Stimulated activated CD8-positive, alpha-beta memory T cell treated with anti-CD3 and anti-CD28 coated beads, Interleukin-2, amount 100 ng/mL, for 48 hours (primary cell): Measurements from ENCODE around the gene FAM114A2.
"Not testable (repeated sequence)": the region's sequence is repeated elsewhere in the genome, so short reads cannot be mapped to it uniquely, and the experiment has no call there.

Source experiments
- DNase-seq, 2 donors: peaks; one replicate each; pipeline ENCODE4 v3.0.0-alpha.2; 2020; ENCODE audit warnings: low read depth in 2 of 2

FAM114A2 gene

DNA sequence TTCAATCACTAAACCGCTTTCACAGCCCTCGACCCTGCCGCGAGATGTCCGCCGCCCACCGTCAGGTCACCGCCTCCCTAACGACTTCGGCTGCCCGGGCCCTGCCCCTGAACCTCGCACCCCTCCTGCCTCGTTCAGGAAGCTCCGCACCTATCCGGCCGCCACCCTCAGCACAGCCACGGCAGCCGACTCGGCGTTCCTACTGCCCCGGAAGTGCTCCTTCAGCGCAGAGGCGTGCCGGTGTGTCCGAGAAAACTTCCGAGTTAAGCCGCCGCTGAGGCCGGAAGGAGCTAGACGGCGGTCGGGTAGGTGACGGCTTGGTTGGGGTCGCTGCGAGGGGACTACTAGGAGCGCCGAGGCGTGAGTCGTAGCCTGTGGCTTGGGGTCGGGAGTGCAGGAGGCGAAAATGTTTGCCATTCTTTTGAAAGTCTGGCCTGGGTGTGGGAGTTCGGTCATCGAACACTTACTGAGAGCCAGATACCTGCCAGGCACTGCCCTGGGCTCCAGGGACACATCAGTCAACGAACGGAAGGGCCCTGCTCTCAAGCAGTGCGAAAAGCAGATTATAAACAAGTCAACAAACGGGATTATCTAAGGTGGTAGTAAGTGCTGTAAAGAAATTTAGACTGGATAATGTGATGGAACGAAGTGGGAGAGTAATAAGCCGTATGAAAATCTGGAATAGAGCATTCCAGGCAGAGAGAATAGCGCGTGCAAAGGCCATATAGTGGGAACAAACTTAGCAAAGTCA lies at the start of gene FAM114A2, which contains the start of gene MFAP3:
Gene FAM114A2, minus strand, starts transcription at position 204 of the 751 bp plus-strand sequence. CDS start 3,957 bp downstream, outside the sequence.
Gene MFAP3, plus strand, starts transcription at position 261 of the 751 bp plus-strand sequence. CDS start 10,756 bp downstream, outside the sequence.
- peak; percentile 84 to 86 for DNase-seq

GRCh38 chr5:154087260-154087659 lies 48.5 kb upstream of the FAM114A2 start:
- DNase-seq = no peak

- no peak for DNase-seq
Observed at GRCh38 chr5:154086641-154087040, 47.9 kb upstream of the FAM114A2 start.

DNA sequence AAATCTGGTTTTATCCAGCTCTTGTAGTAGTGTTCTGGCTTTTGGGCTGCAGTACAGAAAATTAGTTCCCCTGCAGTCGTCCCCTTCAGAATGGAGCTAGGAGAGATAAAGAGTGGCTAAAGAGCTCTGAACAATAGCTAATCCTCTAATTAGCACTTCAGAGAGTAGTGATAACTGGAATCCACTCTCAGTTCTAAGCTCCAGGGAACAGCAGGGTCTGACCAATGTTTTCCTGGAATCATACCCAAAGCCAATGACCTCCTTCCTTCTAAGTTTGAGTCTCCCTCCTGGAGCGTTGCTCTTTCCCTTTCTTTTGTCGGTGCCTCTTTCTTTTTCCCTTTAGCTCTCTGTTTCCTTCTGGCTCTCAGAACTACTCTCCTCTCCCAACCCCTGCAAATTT lies 47.4 kb upstream of the FAM114A2 start:
- no peak for DNase-seq

DNA sequence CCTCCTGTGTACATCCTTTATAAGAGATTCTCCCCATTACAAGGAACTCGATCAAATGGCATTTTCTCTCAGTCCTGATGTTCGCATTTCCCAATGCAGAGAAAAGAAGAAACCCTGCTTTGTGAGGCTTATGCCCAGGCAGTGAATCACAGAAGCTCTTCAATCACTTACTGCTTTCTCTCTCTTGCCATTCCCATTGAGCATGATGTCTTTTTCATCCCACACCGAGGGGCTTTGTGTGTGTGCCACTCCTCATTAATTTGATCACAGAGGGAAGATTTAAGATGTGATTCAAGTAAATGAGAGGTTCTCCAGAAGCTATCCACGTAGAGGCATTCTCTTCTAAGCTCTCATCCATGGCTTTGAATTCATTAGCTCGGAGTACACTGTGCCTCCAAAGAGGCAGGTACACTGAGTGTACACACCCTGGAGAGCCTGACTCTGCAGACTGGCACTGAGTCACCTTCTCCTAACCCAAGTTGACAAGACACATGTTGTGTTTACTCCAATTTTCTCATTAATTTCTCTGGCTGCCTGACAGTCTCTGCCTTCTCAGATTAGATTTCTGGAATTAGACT lies 45.4 kb upstream of the FAM114A2 start:
- DNase-seq = no peak

- DNase-seq = no peak
Observed at GRCh38 chr5:154081246-154081645, 42.5 kb upstream of the FAM114A2 start.

DNA sequence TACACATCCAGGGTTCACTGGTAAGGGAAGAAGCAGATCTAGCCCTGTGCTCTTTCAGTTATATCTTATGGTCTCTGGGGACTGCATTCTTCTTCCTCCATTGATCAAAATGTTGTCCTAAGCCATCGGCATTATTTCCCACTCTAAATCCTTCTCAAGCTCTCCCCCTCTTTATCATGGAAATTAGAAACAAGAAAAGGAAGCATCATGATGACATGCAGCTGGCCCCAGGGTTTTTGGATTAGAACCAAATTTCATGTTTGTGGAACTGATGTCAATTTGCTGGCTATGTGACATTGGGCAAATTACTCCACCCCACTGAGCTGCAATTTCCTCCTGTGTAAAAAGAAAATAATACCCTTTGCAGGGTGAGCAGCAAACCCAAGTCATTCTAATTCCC lies 39.6 kb upstream of the FAM114A2 start:
- DNase-seq = no peak

- no peak for DNase-seq
Observed at GRCh38 chr5:154077696-154078095, 39.0 kb upstream of the FAM114A2 start.

DNA sequence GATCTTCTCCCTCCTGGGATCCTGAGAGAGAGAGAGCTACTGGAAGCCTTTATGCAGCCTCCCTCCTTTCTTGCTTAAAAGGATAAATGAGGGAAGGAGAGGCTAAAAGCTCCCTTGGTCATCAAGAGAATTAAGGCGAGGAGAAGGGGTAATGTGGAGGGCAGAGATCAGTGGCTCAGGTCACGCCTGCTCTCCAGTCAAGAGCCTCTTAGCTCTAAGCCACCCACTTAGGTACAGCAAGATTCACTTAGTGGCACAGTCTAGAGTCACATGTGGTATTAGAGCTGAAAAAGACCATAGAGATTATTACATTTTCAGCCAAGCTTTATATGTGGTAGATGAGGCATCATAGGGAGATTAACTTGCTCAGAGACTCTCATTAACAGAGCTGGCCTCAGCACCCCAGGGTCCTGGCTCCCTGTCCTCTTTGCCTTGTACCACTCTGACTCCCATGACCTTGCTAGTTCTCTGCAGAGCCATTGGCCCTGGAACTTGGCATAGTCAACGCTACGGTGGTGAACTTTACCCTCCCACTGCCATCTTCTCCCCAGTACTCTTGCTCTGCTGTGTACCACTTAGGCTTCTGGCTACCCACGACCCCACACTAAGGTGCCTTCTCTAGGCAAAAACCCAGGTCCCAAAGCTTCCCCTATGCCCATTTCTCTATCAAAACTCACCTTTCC lies 37.7 kb upstream of the FAM114A2 start:
- DNase-seq = no peak

DNA sequence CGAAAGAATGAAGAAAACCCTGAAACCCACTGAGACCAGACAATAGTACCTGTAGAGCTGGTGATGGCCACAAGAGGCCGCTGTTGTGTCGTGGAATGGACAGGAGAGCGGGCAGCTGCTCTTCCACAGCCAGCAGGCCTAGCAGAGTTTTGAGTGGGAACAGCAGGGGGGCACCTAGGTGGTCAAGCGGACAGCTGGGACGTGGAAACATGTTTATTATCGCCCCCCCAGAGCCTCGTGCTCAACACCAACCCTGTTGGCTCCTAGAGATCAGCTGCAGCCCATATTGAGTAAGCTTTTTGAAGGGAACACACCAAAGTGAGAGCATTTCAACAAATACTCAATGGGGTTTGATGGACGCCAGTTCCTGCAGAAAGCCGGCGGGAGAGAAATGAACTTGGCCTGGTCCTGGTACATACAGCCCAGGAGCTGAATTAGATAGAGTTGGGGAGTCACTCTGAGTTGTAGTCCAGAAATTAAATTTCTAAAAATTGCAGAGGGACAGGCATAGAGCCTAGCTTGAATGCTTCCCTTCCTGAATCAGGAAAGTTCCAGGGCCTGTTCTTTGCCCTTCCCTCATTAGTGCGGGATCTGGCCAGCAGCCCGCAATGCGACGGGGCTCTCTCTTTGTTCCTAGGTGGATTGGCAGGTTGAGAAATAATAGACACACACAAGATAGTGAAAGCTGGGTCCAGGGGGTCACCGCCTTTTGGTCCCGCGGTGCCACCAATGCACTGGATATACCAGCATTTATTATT lies 33.9 kb upstream of the FAM114A2 start:
- peak; percentile 63 to 82 for DNase-seq

- no peak for DNase-seq
Observed at GRCh38 chr5:154071799-154072413, 33.2 kb upstream of the FAM114A2 start.

DNA sequence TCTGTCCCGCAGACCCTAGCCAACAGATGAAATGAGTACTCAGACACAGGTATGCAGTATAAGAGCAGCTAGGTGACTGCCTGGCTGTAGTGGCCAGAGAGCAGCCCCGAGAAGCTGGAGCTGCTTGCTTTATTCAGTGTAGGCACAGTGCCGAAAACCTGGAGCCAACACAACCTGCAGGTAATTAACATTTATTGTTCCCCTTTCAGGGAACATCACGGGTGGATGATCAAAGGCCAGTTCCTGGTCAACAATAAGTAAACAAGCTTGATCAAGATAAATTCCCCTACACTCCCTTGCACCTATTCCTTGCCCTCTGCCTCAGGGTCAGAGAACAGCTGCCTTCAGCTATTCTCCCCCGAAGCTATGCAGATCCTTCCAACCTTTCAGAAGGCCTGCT lies 31.1 kb upstream of the FAM114A2 start:
- not testable (repeated sequence) for DNase-seq

- no peak for DNase-seq
Observed at GRCh38 chr5:154065971-154066370, 27.3 kb upstream of the FAM114A2 start.

- no peak for DNase-seq
Observed at GRCh38 chr5:154063372-154063771, 24.7 kb upstream of the FAM114A2 start.

GRCh38 chr5:154060606-154061005 lies 21.9 kb upstream of the FAM114A2 start:
- no peak for DNase-seq

GRCh38 chr5:154059583-154059982 lies 20.9 kb upstream of the FAM114A2 start:
- DNase-seq = no peak

DNA sequence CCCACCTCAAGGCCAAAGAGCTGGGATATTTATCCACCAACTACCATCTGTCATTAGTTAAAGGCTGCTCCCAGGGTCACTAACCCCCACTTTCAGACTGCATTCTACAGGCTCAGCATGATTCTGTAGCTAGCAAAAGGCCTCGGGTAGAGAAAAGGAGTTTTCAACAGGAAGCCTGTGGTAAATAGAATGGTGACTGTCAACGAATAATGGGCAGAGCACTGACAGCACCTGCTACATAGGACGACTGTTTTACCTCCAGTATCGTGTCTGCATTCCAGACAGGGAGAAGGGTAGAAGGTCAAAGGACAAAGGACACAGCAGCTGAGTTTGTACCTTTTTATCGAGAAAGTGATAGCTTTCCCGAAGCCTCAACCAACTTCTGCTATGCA lies 20.3 kb upstream of the FAM114A2 start:
- DNase-seq = no peak

DNA sequence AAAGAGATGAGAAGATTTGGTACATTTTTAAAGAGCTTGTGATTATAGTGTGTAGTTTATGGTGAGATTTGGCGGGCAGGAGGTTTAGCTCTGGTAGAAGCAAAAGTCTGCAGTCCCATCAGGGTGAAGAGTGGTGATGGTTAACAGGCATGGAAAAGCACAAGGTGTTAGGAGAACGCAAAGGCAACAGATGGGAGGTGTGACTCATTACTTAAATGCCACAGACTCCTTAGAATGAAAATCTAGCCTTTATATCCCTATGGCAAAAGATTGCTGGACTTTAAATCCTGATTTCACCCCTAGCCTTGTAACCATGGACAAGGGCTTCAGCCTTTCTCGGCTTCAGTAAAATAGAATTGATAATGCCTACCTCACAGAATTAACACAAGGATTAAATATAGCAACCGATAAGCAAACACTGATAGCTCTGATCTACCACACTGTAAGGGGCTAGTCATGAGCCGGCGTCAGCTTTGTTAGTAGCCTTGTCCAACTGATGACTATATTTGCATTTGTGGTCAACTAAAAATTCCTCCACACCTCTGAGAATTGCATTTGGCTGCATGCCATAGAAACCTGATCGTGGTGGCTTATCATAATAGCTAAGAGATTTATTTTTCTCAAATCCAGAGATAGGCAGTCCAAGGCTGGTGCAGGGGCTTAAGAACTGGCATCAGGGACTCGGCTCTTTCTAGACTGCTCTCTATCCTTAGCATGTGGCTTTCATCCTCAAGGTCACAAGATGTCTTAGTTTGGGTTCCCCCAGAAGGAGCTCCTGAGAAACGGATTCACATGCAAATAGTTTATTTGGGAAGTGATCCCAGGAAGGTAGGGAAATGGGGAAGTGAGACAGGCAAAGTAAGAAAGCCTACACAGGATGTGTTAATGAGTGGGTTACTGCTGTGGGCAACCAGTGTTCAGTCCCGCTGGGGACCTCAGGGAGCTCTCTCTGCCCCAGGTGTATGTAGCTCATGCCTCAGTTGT lies 19.6 kb upstream of the FAM114A2 start:
- DNase-seq = no peak

GRCh38 chr5:154055201-154055600 lies 16.5 kb upstream of the FAM114A2 start:
- DNase-seq = no peak

DNA sequence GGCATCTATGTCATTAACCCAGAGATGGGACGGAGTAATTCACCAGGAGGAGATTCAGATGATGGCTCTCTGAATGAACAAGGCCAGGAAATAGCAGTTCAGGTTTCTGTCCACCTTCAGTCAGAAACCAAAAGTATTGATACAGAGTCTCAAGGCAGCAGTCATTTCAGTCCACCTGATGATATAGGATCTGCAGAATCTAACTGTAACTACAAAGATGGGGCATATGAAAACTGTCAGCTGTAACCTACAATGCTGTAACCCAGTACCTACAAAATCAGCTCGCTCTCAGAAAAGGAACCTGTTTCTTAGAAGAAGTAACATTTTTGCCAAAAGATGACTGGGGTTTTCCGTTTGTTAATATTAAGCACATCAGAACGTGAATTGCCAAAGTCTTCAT lies 14.8 kb upstream of the FAM114A2 start:
- DNase-seq = no peak
